ENCODE measurements around the gene SMIM14. TPM values are rescaled to one million over a fixed set of nuclear protein-coding genes. Genes with fewer than 3 reads are reported as not detected.

The SMIM14 gene
- total RNA-seq, 1 experiment from 2014 or later, result 32.3 TPM

DNA sequence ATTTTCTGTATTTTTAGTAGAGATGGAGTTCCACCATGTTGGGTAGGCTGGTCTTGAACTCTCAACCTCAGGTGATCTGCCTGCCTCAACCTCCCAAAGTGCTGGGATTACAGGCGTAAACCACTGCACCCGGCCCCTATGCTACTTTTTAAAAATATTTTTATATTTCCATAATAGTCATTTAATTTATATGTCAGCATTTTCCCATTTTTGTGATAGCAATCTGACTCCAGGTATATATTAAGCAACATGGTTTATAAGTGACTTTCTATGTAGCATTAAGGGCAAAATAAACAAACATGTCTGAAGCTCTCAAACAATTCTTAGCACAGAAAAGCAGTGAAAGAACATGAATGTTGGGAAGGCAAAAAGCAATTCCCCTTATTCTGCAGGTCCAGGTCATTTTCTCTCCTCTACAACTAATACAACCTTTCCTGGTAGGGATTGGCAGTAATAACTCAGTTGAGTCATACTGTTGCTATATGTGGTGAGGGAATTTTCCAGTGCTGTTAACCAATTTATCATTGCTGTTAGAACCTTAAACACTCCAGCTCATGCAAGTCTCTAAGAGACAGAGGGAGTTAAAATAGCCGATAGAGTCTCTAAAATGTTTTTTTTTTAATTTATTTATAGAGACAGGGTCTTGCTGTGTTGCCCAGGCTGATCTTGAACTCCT is 24.0 kb downstream of the SMIM14 start:
- POLR2A ChIA-PET, result interaction anchor here (0.6 to 0.8 kb wide), 3 partner anchors 10 to 77 kb away, joined by 3 to 4 read pairs (median 4); no protein-coding TSS in a partner anchor
- Mint-ChIP-seq H3K27me3 (ENCODE audit: low read depth) (no peaks in the 10 kb centered on the region), H3K36me3 (peaks cover 12% of the 10 kb centered on the region), H3K4me3 (no peak overlapping the region), H3K27ac (no peak overlapping the region), H3K4me1 (peaks cover 29% of the 10 kb centered on the region), H3K9me3 (no peaks in the 10 kb centered on the region)
- ATAC-seq, result no peak
- no peak for DNase-seq (ENCODE audit: low spot score)
- CTCF ChIA-PET, result no interaction called here
- TF ChIP-seq NR2C2 (CRISPR knock-in tag; IDR thresholded peaks at IDR 0.05) (no peak), ZNF396 (CRISPR knock-in tag; IDR thresholded peaks at IDR 0.05; ENCODE audit: borderline replicate concordance) (no peak)
- TF ChIP-seq, protein P1, sequence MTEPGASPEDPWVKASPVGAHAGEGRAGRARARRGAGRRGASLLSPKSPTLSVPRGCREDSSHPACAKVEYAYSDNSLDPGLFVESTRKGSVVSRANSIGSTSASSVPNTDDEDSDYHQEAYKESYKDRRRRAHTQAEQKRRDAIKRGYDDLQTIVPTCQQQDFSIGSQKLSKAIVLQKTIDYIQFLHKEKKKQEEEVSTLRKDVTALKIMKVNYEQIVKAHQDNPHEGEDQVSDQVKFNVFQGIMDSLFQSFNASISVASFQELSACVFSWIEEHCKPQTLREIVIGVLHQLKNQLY (CRISPR knock-in tag; IDR thresholded peaks at IDR 0.05), result no peak
- TF ChIP-seq, protein P2, sequence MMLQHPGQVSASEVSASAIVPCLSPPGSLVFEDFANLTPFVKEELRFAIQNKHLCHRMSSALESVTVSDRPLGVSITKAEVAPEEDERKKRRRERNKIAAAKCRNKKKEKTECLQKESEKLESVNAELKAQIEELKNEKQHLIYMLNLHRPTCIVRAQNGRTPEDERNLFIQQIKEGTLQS (CRISPR knock-in tag; conservative IDR thresholded peaks at IDR 0.05), result no peak

DNA sequence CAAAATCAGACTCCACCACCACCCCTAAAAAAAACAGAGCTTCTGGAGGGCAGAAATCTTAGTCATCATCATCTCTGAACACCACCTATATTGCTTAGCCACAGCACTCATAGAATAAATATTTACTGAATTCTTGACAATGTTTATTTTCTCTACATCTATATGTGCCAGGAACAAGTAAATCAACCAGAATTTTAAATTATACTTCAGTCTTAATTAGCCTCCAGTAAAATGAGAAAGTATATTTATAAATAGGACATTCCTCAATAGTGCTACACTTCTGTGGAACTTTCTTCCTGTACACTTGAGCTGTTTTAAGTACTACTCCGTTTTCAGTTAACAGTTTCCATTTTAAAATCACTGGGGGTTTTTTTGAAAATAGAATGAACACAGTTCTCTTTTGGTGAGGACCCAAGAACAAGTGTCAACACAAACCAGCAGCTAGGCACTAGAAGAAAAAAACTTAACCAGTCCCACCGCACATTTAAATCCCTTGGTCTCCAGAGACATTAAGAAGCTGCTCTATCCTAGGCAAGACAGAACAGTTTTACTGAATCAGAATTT is 25.5 kb downstream of the SMIM14 start:
- H3K27me3 Mint-ChIP-seq (ENCODE audit: low read depth), result no peaks in the 10 kb centered on the region
- ATAC-seq (no peak), DNase-seq (ENCODE audit: low spot score) (no peak)
- ChIA-PET POLR2A (interaction anchor here (0.8 kb wide), 1 partner anchor 56 kb away, joined by 3 read pairs; no protein-coding TSS in a partner anchor), CTCF (no interaction called here)
- H3K27ac Mint-ChIP-seq, result no peak overlapping the region; the same call in 1 of the 2 replicates
- H3K4me1 Mint-ChIP-seq, result peaks cover 25% of the 10 kb centered on the region
- no peaks in the 10 kb centered on the region for H3K9me3 Mint-ChIP-seq
- no peak overlapping the region for H3K4me3 Mint-ChIP-seq
- peaks cover 18% of the 10 kb centered on the region for H3K36me3 Mint-ChIP-seq
- TF ChIP-seq KAT7 (CRISPR knock-in tag; IDR thresholded peaks at IDR 0.05; ENCODE audit: borderline replicate concordance) (no peak), ZNF232 (CRISPR knock-in tag; IDR thresholded peaks at IDR 0.05) (no peak), ATF1 (CRISPR knock-in tag; IDR thresholded peaks at IDR 0.05) (no peak), ZNF138 (CRISPR knock-in tag; conservative IDR thresholded peaks at IDR 0.05) (no peak), SP1 (CRISPR knock-in tag; conservative IDR thresholded peaks at IDR 0.05) (no peak), JAZF1 (CRISPR knock-in tag; IDR thresholded peaks at IDR 0.05) (no peak), TEAD1 (CRISPR knock-in tag; IDR thresholded peaks at IDR 0.05) (no peak), SMAD4 (CRISPR knock-in tag; IDR thresholded peaks at IDR 0.05) (no peak), NR3C1 (CRISPR knock-in tag; conservative IDR thresholded peaks at IDR 0.05; ENCODE audit: low read depth) (no peak), NR2C2 (CRISPR knock-in tag; IDR thresholded peaks at IDR 0.05) (no peak), MXD4 (CRISPR knock-in tag; IDR thresholded peaks at IDR 0.05; ENCODE audit: borderline replicate concordance) (no peak), ETV6 (CRISPR knock-in tag; IDR thresholded peaks at IDR 0.05) (no peak)
- TF ChIP-seq, protein P3, sequence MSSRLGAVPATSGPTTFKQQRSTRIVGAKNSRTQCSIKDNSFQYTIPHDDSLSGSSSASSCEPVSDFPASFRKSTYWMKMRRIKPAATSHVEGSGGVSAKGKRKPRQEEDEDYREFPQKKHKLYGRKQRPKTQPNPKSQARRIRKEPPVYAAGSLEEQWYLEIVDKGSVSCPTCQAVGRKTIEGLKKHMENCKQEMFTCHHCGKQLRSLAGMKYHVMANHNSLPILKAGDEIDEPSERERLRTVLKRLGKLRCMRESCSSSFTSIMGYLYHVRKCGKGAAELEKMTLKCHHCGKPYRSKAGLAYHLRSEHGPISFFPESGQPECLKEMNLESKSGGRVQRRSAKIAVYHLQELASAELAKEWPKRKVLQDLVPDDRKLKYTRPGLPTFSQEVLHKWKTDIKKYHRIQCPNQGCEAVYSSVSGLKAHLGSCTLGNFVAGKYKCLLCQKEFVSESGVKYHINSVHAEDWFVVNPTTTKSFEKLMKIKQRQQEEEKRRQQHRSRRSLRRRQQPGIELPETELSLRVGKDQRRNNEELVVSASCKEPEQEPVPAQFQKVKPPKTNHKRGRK (CRISPR knock-in tag; IDR thresholded peaks at IDR 0.05; ENCODE audit: borderline replicate concordance), result no peak
- TF ChIP-seq, protein P4, sequence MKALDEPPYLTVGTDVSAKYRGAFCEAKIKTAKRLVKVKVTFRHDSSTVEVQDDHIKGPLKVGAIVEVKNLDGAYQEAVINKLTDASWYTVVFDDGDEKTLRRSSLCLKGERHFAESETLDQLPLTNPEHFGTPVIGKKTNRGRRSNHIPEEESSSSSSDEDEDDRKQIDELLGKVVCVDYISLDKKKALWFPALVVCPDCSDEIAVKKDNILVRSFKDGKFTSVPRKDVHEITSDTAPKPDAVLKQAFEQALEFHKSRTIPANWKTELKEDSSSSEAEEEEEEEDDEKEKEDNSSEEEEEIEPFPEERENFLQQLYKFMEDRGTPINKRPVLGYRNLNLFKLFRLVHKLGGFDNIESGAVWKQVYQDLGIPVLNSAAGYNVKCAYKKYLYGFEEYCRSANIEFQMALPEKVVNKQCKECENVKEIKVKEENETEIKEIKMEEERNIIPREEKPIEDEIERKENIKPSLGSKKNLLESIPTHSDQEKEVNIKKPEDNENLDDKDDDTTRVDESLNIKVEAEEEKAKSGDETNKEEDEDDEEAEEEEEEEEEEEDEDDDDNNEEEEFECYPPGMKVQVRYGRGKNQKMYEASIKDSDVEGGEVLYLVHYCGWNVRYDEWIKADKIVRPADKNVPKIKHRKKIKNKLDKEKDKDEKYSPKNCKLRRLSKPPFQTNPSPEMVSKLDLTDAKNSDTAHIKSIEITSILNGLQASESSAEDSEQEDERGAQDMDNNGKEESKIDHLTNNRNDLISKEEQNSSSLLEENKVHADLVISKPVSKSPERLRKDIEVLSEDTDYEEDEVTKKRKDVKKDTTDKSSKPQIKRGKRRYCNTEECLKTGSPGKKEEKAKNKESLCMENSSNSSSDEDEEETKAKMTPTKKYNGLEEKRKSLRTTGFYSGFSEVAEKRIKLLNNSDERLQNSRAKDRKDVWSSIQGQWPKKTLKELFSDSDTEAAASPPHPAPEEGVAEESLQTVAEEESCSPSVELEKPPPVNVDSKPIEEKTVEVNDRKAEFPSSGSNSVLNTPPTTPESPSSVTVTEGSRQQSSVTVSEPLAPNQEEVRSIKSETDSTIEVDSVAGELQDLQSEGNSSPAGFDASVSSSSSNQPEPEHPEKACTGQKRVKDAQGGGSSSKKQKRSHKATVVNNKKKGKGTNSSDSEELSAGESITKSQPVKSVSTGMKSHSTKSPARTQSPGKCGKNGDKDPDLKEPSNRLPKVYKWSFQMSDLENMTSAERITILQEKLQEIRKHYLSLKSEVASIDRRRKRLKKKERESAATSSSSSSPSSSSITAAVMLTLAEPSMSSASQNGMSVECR (CRISPR knock-in tag; IDR thresholded peaks at IDR 0.05; ENCODE audit: borderline replicate concordance), result no peak
- TF ChIP-seq, protein P5, sequence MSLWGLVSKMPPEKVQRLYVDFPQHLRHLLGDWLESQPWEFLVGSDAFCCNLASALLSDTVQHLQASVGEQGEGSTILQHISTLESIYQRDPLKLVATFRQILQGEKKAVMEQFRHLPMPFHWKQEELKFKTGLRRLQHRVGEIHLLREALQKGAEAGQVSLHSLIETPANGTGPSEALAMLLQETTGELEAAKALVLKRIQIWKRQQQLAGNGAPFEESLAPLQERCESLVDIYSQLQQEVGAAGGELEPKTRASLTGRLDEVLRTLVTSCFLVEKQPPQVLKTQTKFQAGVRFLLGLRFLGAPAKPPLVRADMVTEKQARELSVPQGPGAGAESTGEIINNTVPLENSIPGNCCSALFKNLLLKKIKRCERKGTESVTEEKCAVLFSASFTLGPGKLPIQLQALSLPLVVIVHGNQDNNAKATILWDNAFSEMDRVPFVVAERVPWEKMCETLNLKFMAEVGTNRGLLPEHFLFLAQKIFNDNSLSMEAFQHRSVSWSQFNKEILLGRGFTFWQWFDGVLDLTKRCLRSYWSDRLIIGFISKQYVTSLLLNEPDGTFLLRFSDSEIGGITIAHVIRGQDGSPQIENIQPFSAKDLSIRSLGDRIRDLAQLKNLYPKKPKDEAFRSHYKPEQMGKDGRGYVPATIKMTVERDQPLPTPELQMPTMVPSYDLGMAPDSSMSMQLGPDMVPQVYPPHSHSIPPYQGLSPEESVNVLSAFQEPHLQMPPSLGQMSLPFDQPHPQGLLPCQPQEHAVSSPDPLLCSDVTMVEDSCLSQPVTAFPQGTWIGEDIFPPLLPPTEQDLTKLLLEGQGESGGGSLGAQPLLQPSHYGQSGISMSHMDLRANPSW (CRISPR knock-in tag; conservative IDR thresholded peaks at IDR 0.05; ENCODE audit: low read depth), result no peak
- TF ChIP-seq, protein P1 (CRISPR knock-in tag; IDR thresholded peaks at IDR 0.05), result no peak
- TF ChIP-seq, protein P6, sequence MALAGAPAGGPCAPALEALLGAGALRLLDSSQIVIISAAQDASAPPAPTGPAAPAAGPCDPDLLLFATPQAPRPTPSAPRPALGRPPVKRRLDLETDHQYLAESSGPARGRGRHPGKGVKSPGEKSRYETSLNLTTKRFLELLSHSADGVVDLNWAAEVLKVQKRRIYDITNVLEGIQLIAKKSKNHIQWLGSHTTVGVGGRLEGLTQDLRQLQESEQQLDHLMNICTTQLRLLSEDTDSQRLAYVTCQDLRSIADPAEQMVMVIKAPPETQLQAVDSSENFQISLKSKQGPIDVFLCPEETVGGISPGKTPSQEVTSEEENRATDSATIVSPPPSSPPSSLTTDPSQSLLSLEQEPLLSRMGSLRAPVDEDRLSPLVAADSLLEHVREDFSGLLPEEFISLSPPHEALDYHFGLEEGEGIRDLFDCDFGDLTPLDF (CRISPR knock-in tag; IDR thresholded peaks at IDR 0.05), result no peak
- TF ChIP-seq, protein P7, sequence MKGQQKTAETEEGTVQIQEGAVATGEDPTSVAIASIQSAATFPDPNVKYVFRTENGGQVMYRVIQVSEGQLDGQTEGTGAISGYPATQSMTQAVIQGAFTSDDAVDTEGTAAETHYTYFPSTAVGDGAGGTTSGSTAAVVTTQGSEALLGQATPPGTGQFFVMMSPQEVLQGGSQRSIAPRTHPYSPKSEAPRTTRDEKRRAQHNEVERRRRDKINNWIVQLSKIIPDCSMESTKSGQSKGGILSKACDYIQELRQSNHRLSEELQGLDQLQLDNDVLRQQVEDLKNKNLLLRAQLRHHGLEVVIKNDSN (CRISPR knock-in tag; IDR thresholded peaks at IDR 0.05), result no peak

Measured in WTC11 (cell line).